GF-D8 (cell line): ENCODE results near the gene ATP1B4.

Experiments
- DNase-seq: peaks from one replicate; lab custom pipeline; 2025; lab: John Stamatoyannopoulos, UW

The ATP1B4 gene

GRCh38 chrX:120377179-120377578 lies 15.3 kb downstream of the ATP1B4 start:
- no peak for DNase-seq

- no peak for DNase-seq
Observed at GRCh38 chrX:120377715-120378114, 15.8 kb downstream of the ATP1B4 start.

- DNase-seq: no peak
Observed at GRCh38 chrX:120378570-120378969, 16.7 kb downstream of the ATP1B4 start.

DNA sequence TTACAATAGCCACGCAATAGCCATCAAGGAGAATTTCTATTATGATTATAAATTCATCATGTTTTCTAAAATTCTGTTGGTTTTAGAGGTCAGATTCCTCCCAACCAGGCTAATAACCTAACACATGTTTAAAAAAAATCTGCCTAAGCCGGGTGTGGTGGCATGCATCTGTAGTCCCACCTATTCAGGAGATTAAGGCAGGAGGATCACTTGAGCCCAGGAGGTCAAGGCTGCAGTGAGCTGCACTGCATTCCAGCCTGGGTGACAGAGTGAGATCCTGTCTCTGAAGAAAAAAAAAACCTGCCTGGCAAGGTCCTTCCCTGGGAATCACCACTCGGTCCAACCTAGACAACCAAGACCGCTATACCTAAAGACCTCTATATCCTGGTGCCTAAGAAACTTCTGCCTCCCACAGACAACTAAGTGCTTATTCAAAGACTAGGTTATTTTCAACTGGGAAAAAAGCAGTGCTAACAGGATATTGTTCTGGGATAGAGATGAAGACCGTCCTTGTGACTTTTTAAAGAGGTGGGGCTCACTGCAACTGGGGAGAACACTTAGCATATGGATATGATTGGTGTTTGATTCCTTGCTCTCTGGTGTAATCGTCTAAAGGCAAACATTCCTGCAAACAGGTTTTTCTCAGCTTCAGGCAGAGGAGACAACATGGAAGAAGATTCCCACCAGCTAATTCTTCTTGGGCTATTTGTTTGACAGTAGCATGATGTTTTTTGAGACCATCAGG lies 18.2 kb downstream of the ATP1B4 start:
- no peak for DNase-seq

GRCh38 chrX:120380699-120381098 lies 18.8 kb downstream of the ATP1B4 start:
- no peak for DNase-seq

GRCh38 chrX:120401301-120401700 lies 39.4 kb downstream of the ATP1B4 start:
- no peak for DNase-seq

DNA sequence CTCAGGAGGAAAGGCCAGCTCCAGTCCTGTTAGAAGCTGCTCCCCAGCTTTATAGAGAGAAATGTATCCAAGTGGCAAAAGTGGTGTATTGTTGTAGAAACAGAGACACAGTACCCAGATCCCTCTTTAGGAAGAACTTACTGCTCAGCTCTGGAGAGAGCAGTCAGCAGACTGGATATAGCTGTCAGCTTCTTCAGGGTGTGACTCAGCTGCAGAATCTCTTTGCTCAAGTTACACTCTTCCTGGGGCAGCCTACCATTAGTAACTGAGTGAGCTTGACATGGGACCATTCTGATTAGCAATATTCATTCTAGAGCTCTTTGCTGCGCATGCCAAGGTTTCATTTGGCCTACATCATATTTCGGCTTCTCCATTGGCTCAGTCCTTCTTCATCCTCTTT lies 40.5 kb downstream of the ATP1B4 start:
- DNase-seq: no peak

- no peak for DNase-seq
Observed at GRCh38 chrX:120406638-120407037, 44.7 kb downstream of the ATP1B4 start.

- no peak for DNase-seq
Observed at GRCh38 chrX:120408168-120408567, 46.3 kb downstream of the ATP1B4 start.

DNA sequence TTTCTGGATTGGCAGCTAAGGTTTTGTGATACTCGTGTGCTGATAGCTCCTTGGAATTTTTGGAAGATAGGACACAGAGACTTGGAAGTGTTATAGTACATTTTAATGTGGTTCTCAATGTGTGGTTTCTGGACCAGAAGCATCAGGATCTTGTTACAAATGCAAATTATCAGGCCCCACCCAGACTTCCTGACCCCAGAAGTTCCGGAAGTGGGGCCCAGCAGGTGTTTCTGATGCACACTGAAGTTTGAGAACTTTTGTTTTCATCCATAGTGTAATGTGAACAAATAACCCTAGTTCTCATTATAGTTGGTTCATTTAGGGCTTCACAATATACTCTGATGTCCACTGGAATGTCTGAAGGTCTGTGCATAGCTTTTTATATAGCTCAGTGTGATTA lies 57.6 kb downstream of the ATP1B4 start:
- no peak for DNase-seq

DNA sequence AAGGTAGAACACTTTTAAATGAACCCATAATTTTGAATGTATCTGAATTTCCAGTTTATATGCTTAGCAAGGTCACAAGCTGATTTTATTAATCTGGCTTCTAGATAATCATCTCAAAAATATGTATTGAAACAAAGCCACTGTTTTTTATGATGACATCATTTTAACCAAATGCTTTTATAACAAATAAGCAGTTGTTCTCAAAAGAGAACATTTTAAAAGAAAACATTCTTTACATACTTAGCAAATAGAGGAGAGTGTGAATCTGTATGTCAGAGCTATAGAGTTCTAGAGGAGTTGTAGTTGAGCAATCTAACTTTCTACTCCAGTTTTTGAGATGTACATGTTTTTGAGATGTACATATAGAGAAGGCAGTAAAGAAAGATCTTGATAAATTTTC lies 64.7 kb downstream of the ATP1B4 start:
- no peak for DNase-seq

DNA sequence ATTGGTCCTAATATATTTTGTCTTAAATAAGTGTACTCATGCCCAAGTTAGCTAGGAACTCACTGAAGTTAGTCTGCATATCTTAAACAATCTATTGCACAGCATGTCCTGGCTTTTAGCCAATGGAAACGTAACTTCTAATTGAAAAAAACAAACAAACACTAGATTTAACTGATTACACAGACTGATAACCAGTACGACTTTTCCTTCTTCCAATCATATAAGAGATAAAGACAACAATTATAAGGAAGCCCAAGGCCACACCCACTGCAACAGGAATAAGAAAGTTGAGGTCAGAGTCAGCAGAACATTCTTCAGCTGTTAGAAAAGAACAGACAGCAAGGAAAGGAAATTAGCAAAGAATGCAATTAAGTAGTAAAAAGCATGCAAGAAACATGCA lies 66.4 kb downstream of the ATP1B4 start:
- no peak for DNase-seq

DNA sequence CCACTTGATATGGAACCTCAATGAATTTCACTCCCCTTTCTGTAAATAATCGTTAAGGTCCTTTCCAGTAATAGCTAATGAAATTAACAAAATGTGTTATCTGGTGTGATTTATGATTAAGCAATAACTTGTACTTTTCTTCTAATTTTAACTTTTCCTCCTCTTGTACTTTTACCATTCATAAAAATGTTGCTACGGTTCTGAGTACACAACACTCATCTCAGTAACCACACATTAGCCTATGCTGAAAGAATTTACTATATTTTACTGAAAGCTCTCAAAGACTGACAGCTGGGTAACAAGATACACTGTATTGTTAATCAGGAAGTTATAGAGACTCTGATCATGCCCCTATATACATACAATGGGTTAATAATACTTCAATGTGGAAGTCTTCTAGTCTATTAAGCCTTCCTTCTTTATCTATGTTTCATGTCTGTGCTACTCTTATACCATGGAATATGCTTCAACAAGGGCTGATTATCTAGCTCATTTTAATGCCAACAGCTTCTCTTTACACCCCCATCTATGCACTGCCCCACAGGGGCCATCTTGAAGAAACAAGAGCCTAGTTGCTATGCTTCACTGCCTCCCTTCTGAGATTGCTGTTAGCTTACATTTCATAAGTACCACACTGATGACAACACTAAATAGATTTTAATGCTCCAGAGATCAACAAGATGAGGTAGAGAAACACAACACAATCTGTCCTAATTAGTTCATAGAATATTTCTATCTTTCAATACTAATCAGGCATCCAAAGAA lies 68.1 kb downstream of the ATP1B4 start:
- DNase-seq: no peak
